H9 (cell line): Measurements from ENCODE around the gene SPATA2. TPM values are rescaled to one million over a fixed set of nuclear protein-coding genes. Genes with fewer than 3 reads are reported as not detected.

Source experiments
- DNase-seq: peaks from one replicate; pipeline ENCODE4 v3.0.0-alpha.2; 2017
- H2AFZ ChIP-seq: one replicate; pipeline ENCODE4 v1.6.1; 2013; ENCODE audit warnings: mild to moderate bottlenecking, low read length, control low read depth, moderate library complexity
- H2AK5ac ChIP-seq: 2 replicates; pipeline ENCODE4 v1.6.1; 2013; ENCODE audit warnings: low read length, control low read depth, mixed read lengths; ENCODE audit not compliant: insufficient read length
- H2BK120ac ChIP-seq: one replicate; pipeline ENCODE4 v1.6.1; 2013; ENCODE audit warnings: low read depth, mild to moderate bottlenecking, low read length, control low read depth, inconsistent platforms; ENCODE audit not compliant: poor library complexity, severe bottlenecking
- H2BK12ac ChIP-seq: 2 replicates; pipeline ENCODE4 v1.6.1; 2013; ENCODE audit warnings: low read length, control low read depth, mixed read lengths, low read depth; ENCODE audit not compliant: insufficient read length
- H2BK15ac ChIP-seq: 2 replicates; pipeline ENCODE4 v1.6.1; 2013; ENCODE audit warnings: low read depth, low read length, control low read depth
- H2BK20ac ChIP-seq: one replicate; pipeline ENCODE4 v1.6.1; 2013; ENCODE audit warnings: low read depth, mild to moderate bottlenecking, low read length, control low read depth, inconsistent platforms; ENCODE audit not compliant: poor library complexity, severe bottlenecking
- H2BK5ac ChIP-seq: 2 replicates; pipeline ENCODE4 v1.6.1; 2013; ENCODE audit warnings: low read length, control low read depth, mixed read lengths; ENCODE audit not compliant: insufficient read length
- H3K14ac ChIP-seq: 2 replicates; pipeline ENCODE4 v1.6.1; 2013; ENCODE audit warnings: low read length, control low read depth; ENCODE audit not compliant: insufficient read depth
- H3K18ac ChIP-seq: 2 replicates; pipeline ENCODE4 v1.6.1; 2013; ENCODE audit warnings: low read depth, mild to moderate bottlenecking, mixed read lengths, low read length, control low read depth; ENCODE audit not compliant: insufficient read length
- H3K23ac ChIP-seq: 2 replicates; pipeline ENCODE4 v1.6.1; 2013; ENCODE audit warnings: low read length, control low read depth, mixed read lengths, low read depth; ENCODE audit not compliant: insufficient read length
- H3K23me2 ChIP-seq: 2 replicates; pipeline ENCODE4 v1.6.1; 2013; ENCODE audit warnings: low read depth, mild to moderate bottlenecking, mixed read lengths, low read length, control low read depth; ENCODE audit not compliant: insufficient read length, poor library complexity, severe bottlenecking
- H3K27ac ChIP-seq: 2 replicates; pipeline ENCODE4 v1.5.1; 2013; ENCODE audit warnings: low read length, control low read depth, mixed read lengths, low read depth; ENCODE audit not compliant: insufficient read length
- H3K27me3 ChIP-seq: 2 replicates; pipeline ENCODE4 v1.6.1; 2013; ENCODE audit warnings: low read length, control low read depth, inconsistent platforms; ENCODE audit not compliant: insufficient read depth
- H3K4ac ChIP-seq: 2 replicates; pipeline ENCODE4 v1.6.1; 2013; ENCODE audit warnings: low read depth, mild to moderate bottlenecking, control low read depth, inconsistent platforms, low read length, moderate library complexity
- H3K4me1 ChIP-seq: 2 replicates; pipeline ENCODE4 v1.6.1; 2013; ENCODE audit warnings: low read length, control low read depth, inconsistent platforms; ENCODE audit not compliant: insufficient read depth
- H3K4me2 ChIP-seq: 2 replicates; pipeline ENCODE4 v1.6.1; 2013; ENCODE audit warnings: low read length, control low read depth, mixed read lengths; ENCODE audit not compliant: insufficient read length, insufficient read depth
- H3K56ac ChIP-seq: 2 replicates; pipeline ENCODE4 v1.6.1; 2013; ENCODE audit warnings: low read depth, mild to moderate bottlenecking, mixed read lengths, low read length, control low read depth; ENCODE audit not compliant: insufficient read length
- H3K79me1 ChIP-seq: 2 replicates; pipeline ENCODE4 v1.6.1; 2013; ENCODE audit warnings: low read depth, mild to moderate bottlenecking, moderate library complexity, low read length, control low read depth, inconsistent platforms; ENCODE audit not compliant: insufficient read depth, poor library complexity, severe bottlenecking
- H3K79me2 ChIP-seq: 2 replicates; pipeline ENCODE4 v1.6.1; 2013; ENCODE audit warnings: low read length, control low read depth, inconsistent platforms; ENCODE audit not compliant: insufficient read depth
- H3K9ac ChIP-seq: 2 replicates; pipeline ENCODE4 v1.6.1; 2013; ENCODE audit warnings: low read length, control low read depth, mixed read lengths; ENCODE audit not compliant: insufficient read length; ENCODE audit errors: extremely low read depth
- H3K9me3 ChIP-seq: one replicate; pipeline ENCODE4 v1.6.1; 2013; ENCODE audit warnings: low read depth, low read length, inconsistent platforms; ENCODE audit not compliant: control insufficient read depth
- H3T11ph ChIP-seq: one replicate; pipeline ENCODE4 v1.6.1; 2013; ENCODE audit warnings: mild to moderate bottlenecking, low read length, control low read depth, inconsistent platforms
- H4K20me1 ChIP-seq: one replicate; pipeline ENCODE4 v1.6.1; 2013; ENCODE audit not compliant: control insufficient read depth, insufficient read length, insufficient read depth
- H4K5ac ChIP-seq: 2 replicates; pipeline ENCODE4 v1.6.1; 2013; ENCODE audit warnings: low read depth, mild to moderate bottlenecking, mixed read lengths, low read length, control low read depth; ENCODE audit not compliant: insufficient read length
- H4K8ac ChIP-seq: replicated peaks from 2 replicates; pipeline ENCODE4 v1.6.1; 2013; ENCODE audit warnings: low read length, control low read depth, mixed read lengths, low read depth; ENCODE audit not compliant: insufficient read length
- H4K91ac ChIP-seq: 2 replicates; pipeline ENCODE4 v1.6.1; 2013; ENCODE audit warnings: low read depth, mild to moderate bottlenecking, moderate library complexity, mixed read lengths, low read length, control low read depth; ENCODE audit not compliant: insufficient read length
- H3K27ac Mint-ChIP-seq, 3 experiments: 2 replicates in 2 of 3; 3 replicates in 1 of 3; pipeline ENCODE4 v1.8.0; 2020 to 2021; ENCODE audit warnings: mixed read lengths in 3 of 3, mild to moderate bottlenecking in 1 of 3, moderate library complexity in 1 of 3
- H3K27me3 Mint-ChIP-seq: 2 replicates; pipeline ENCODE4 v1.8.0; 2021; ENCODE audit warnings: low read depth, mild to moderate bottlenecking, moderate library complexity, mixed read lengths
- H3K36me3 Mint-ChIP-seq, 3 experiments: 2 replicates in 2 of 3; 3 replicates in 1 of 3; pipeline ENCODE4 v1.8.0; 2020 to 2021; ENCODE audit warnings: low read depth in 3 of 3, mixed read lengths in 3 of 3; ENCODE audit not compliant: insufficient read depth in 1 of 3
- H3K4me1 Mint-ChIP-seq, 2 experiments: 2 replicates each; pipeline ENCODE4 v1.8.0; 2020; ENCODE audit warnings: mixed read lengths in 2 of 2
- H3K4me3 Mint-ChIP-seq, 2 experiments: 2 replicates in 1 of 2; 3 replicates in 1 of 2; pipeline ENCODE4 v1.8.0; 2020 to 2021; ENCODE audit warnings: mild to moderate bottlenecking in 2 of 2, mixed read lengths in 2 of 2, moderate library complexity in 1 of 2
- H3K9me3 Mint-ChIP-seq, 2 experiments: 2 replicates in 1 of 2; 3 replicates in 1 of 2; pipeline ENCODE4 v1.8.0; 2020; ENCODE audit warnings: mild to moderate bottlenecking in 2 of 2, mixed read lengths in 2 of 2, moderate library complexity in 1 of 2
- WGBS: extraction: QIAGEN DNeasy Blood & Tissue Kit; methylation state at CpG from one replicate; pipeline ENCODE4 v1.1.7; 2013; ENCODE audit warnings: missing lambda C conversion rate, low lambda C conversion rate, mixed read lengths; ENCODE audit not compliant: insufficient read length; ENCODE audit errors: extremely low coverage; 5-methylcytosine and 5-hydroxymethylcytosine counted together
- total RNA-seq: library from RNA; stranded (reverse); gene quantifications from 2 replicates; pipeline ENCODE4 v1.2.1, GENCODE V29; 2021
- TF ChIP-seq, protein P1 (sequence below): fragments of 200-600 bp; sonication (generic); conservative IDR thresholded peaks from 3 replicates; pipeline ENCODE4 v1.8.0; 2021; ENCODE audit warnings: antibody characterized with exemption, mild to moderate bottlenecking

Gene SPATA2
- total RNA-seq, 1 experiment from 2014 or later: 9.6 TPM

DNA sequence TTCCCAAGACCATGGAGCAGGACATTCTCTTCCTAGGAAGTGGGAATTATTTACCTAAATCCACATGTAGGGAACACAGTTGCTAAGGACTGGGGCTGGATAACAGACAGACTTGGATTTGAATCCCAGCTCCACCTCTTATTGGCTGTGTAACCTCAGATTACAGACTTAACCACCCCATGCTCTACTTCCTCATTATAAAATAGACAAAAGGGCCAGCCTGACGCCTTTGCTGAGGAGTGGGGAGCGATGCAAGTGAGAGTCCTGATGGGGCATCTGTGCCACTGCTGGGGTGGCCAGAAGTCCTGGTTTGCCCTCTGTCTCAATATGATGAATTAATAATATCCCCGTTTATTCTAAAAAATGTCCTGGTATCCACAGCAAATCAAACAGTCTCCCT lies 46.8 kb downstream of the SPATA2 start:
- TF ChIP-seq, protein P1, sequence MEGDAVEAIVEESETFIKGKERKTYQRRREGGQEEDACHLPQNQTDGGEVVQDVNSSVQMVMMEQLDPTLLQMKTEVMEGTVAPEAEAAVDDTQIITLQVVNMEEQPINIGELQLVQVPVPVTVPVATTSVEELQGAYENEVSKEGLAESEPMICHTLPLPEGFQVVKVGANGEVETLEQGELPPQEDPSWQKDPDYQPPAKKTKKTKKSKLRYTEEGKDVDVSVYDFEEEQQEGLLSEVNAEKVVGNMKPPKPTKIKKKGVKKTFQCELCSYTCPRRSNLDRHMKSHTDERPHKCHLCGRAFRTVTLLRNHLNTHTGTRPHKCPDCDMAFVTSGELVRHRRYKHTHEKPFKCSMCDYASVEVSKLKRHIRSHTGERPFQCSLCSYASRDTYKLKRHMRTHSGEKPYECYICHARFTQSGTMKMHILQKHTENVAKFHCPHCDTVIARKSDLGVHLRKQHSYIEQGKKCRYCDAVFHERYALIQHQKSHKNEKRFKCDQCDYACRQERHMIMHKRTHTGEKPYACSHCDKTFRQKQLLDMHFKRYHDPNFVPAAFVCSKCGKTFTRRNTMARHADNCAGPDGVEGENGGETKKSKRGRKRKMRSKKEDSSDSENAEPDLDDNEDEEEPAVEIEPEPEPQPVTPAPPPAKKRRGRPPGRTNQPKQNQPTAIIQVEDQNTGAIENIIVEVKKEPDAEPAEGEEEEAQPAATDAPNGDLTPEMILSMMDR: no peak
- DNase-seq: no peak
- H3K36me3 Mint-ChIP-seq: peaks cover 0 to 7% (median 0%) of the 10 kb centered on the region in 3 experiments; a peak in 3 of 7 replicates

More for the DNA sequence above, 46.8 kb downstream of the SPATA2 start:
- Histone ChIP-seq H3K18ac (no peak overlapping the region), H3K4me1 (no peaks in the 10 kb centered on the region), H3K4ac (no peak overlapping the region), H4K8ac (no peak overlapping the region), H3K56ac (no peak overlapping the region), H4K91ac (no peak overlapping the region), H3T11ph (no peak overlapping the region), H3K14ac (no peak overlapping the region), H2BK5ac (no peak overlapping the region), H4K5ac (no peak overlapping the region), H2BK20ac (no peak overlapping the region), H3K23me2 (no peaks in the 10 kb centered on the region), H3K27me3 (no peaks in the 10 kb centered on the region), H4K20me1 (no peaks in the 10 kb centered on the region), H3K9ac (no peak overlapping the region), H3K79me2 (no peaks in the 10 kb centered on the region), H2BK12ac (no peak overlapping the region), H3K79me1 (no peaks in the 10 kb centered on the region), H2BK15ac (no peak overlapping the region), H3K27ac (no peak overlapping the region), H3K23ac (no peak overlapping the region), H2AFZ (no peak overlapping the region), H2AK5ac (no peak overlapping the region), H2BK120ac (no peak overlapping the region), H3K4me2 (no peak overlapping the region), H3K9me3 (no peaks in the 10 kb centered on the region)
- Mint-ChIP-seq H3K9me3 (no peaks in the 10 kb centered on the region; a peak in 1 of 5 replicates), H3K27me3 (peaks cover 1% of the 10 kb centered on the region), H3K4me3 (no peak overlapping the region), H3K27ac (no peak overlapping the region), H3K4me1 (peaks cover 15% of the 10 kb centered on the region in 2 experiments)
- no CpG with 5 or more reads among the region's 3 CpGs for WGBS
